DND-41 (cell line): ENCODE data around the gene FXYD7.

Experiments used
- ATAC-seq: fragments of 200-7000 bp; cut with Tn5 transposase; 3 replicates; pipeline ENCODE4 v1.9.1; 2021; ENCODE audit warnings: low read depth; ENCODE audit not compliant: insufficient read depth
- DNase-seq: peaks from one replicate; pipeline ENCODE4 v3.0.0-alpha.2; 2020
- H2AFZ ChIP-seq: 2 replicates; pipeline ENCODE4 v1.6.0; 2012; ENCODE audit warnings: low read depth, low read length
- H3K27ac ChIP-seq: 2 replicates; pipeline ENCODE4 v1.5.1; 2012; ENCODE audit warnings: low read length, inconsistent platforms
- H3K27me3 ChIP-seq: fragments of 200-600 bp; sonication (generic); 2 replicates; pipeline ENCODE4 v1.6.0; 2012; ENCODE audit warnings: low read length, mild to moderate bottlenecking, inconsistent platforms; ENCODE audit not compliant: insufficient read depth, poor library complexity
- H3K36me3 ChIP-seq: 2 replicates; pipeline ENCODE4 v1.5.1; 2012; ENCODE audit warnings: low read length, inconsistent platforms; ENCODE audit not compliant: insufficient read depth
- H3K4me1 ChIP-seq: 2 replicates; pipeline ENCODE4 v1.5.1; 2012; ENCODE audit warnings: mild to moderate bottlenecking, low read length; ENCODE audit not compliant: insufficient read depth
- H3K4me2 ChIP-seq: 2 replicates; pipeline ENCODE4 v1.6.0; 2012; ENCODE audit warnings: mild to moderate bottlenecking, moderate library complexity, low read length, inconsistent platforms; ENCODE audit not compliant: insufficient read depth
- H3K4me3 ChIP-seq, 2 experiments: fragments of 200-600 bp in 1 of 2; shearing (Covaris generic) in 1 of 2; 2 replicates each; pipeline ENCODE4 v1.5.1; 2012 to 2016; ENCODE audit warnings: inconsistent platforms in 2 of 2, low read length in 2 of 2, mild to moderate bottlenecking in 2 of 2, low read depth in 1 of 2, moderate library complexity in 1 of 2
- H3K79me2 ChIP-seq: 2 replicates; pipeline ENCODE4 v1.6.0; 2012; ENCODE audit warnings: low read length, inconsistent platforms; ENCODE audit not compliant: insufficient read depth
- H3K9ac ChIP-seq: 2 replicates; pipeline ENCODE4 v1.6.0; 2012; ENCODE audit warnings: low read depth, mild to moderate bottlenecking, inconsistent platforms, low read length, moderate library complexity
- H3K9me3 ChIP-seq: 2 replicates; pipeline ENCODE4 v1.5.1; 2012; ENCODE audit warnings: low read length, moderate library complexity, mild to moderate bottlenecking, inconsistent platforms; ENCODE audit not compliant: insufficient read depth, severe bottlenecking
- H4K20me1 ChIP-seq: 2 replicates; pipeline ENCODE4 v1.6.0; 2012; ENCODE audit warnings: low read length; ENCODE audit not compliant: insufficient read depth
- EZH2 ChIP-seq: IDR thresholded peaks from 3 replicates; pipeline ENCODE4 v1.6.1; 2012; ENCODE audit warnings: borderline replicate concordance, low read depth, mild to moderate bottlenecking, moderate library complexity, low read length, inconsistent platforms; ENCODE audit not compliant: severe bottlenecking
- TF ChIP-seq, protein P1 (sequence below): IDR thresholded peaks from 2 replicates; pipeline ENCODE4 v1.5.1; 2012; ENCODE audit warnings: borderline replicate concordance, low read length, moderate library complexity, mild to moderate bottlenecking; ENCODE audit not compliant: poor library complexity, severe bottlenecking; ENCODE audit errors: extremely low read depth

FXYD7 gene

DNA sequence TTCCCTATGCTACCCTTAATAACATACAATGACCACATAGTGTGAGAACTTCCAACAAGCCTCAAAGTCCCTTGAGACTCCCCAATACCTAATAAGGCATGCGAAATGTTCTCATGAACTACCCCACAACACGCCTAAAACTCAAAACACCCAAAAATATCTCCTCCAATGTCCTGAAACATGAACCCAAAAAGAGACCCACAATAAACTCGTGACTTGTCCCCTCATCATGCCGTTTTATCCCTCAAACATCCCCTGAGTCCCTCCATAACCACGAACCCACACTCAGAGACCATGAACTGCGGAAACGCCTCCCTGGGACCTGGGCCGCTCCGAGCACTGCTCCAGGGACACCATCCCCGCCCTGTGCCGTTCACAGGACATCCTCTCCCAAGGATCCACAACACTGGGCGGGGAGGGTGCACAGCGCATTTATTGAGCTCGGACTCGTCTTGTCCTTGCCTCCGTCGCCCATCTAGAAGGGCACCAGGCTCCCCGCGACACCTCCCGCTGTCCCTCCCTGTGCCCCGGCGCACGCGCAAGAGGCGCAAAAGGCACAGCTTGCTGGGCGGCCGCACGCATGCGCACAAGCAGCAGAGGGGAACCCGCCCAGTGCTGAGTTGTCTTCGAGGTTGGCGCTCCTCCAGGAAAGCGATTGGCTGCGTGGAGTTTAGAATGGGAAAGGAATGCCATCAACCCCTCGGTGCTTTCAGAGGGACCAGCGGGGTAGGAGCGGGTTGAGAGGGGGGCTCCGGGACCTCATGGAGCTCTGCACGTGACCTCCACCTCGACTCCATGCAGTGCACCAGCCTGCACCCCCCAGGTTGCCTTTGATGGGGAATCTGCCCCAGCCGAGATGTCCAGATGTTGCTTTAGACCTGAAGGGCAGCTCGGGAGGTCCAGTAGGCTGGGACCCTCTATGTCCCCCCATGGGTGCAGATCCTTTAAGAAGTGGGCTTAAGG is 18.7 kb upstream of the FXYD7 start:
- Histone ChIP-seq H3K9ac (no peak overlapping the region), H3K79me2 (no peaks in the 10 kb centered on the region), H4K20me1 (no peaks in the 10 kb centered on the region), H3K9me3 (no peaks in the 10 kb centered on the region), H3K4me3 (no peak overlapping the region), H3K4me1 (no peaks in the 10 kb centered on the region), H3K27me3 (no peaks in the 10 kb centered on the region), H3K27ac (no peak overlapping the region), H3K36me3 (no peaks in the 10 kb centered on the region), H3K4me2 (no peak overlapping the region), H2AFZ (no peak overlapping the region)
- no peak for ATAC-seq
- no peak for TF ChIP-seq EZH2
- TF ChIP-seq, protein P1, sequence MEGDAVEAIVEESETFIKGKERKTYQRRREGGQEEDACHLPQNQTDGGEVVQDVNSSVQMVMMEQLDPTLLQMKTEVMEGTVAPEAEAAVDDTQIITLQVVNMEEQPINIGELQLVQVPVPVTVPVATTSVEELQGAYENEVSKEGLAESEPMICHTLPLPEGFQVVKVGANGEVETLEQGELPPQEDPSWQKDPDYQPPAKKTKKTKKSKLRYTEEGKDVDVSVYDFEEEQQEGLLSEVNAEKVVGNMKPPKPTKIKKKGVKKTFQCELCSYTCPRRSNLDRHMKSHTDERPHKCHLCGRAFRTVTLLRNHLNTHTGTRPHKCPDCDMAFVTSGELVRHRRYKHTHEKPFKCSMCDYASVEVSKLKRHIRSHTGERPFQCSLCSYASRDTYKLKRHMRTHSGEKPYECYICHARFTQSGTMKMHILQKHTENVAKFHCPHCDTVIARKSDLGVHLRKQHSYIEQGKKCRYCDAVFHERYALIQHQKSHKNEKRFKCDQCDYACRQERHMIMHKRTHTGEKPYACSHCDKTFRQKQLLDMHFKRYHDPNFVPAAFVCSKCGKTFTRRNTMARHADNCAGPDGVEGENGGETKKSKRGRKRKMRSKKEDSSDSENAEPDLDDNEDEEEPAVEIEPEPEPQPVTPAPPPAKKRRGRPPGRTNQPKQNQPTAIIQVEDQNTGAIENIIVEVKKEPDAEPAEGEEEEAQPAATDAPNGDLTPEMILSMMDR: no peak
- no peak for DNase-seq

- Histone ChIP-seq H4K20me1 (no peaks in the 10 kb centered on the region), H3K4me3 (no peak overlapping the region), H3K36me3 (no peaks in the 10 kb centered on the region), H3K4me2 (no peak overlapping the region), H3K79me2 (no peaks in the 10 kb centered on the region), H2AFZ (no peak overlapping the region), H3K9ac (no peak overlapping the region), H3K27me3 (no peaks in the 10 kb centered on the region), H3K9me3 (no peaks in the 10 kb centered on the region), H3K27ac (no peak overlapping the region), H3K4me1 (no peaks in the 10 kb centered on the region)
- TF ChIP-seq, protein P1: no peak
- no peak for TF ChIP-seq EZH2
- ATAC-seq (no peak), DNase-seq (no peak)
These were observed 17.8 kb upstream of the FXYD7 start for GRCh38 chr19:35125270-35125717.

DNA sequence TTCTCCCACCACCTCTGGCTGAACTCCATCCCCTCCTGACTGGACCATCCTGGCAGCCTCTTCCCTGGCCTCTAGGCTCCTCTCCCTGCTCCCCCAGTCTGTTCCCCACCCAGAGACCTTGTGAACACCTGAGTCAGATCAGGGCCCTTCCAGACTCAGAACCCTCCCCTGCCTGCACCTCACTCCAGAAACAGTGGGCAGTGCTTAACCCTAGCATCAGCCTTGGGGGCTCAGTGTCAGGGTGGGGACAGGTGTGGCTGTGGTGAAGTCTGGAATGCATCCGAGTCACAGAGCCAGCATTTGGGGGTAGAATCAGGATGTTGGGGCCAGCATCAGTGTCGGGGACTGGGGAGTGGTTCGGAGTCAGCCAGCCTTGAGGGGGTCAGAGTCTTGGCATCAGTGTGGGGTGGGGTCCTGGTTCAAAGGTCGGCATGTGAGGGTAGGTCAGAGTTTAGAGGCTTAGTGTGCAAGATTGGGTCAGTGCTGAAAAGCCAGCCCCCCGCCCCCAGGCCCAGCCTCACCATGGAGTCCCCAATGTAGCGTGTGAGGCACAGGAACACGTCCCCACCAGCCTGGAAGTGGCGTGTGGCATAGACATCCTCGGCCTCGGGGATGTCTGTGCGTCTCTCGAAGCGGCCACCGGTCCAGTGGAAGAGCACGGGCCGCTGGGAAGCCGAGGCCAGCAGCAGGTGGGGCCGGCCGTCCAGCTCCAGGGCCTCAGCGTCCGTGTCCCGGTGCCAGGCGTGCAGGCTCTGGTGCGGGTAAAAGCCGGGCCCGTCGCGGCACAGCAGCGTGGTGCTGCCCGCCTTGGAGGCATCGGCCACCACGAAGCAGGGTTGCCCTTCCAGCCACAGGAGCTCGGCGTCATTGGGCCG is 17.1 kb upstream of the FXYD7 start:
- ATAC-seq: no peak
- no peak for DNase-seq
- Histone ChIP-seq H2AFZ (no peak overlapping the region), H3K4me2 (no peak overlapping the region), H3K79me2 (no peaks in the 10 kb centered on the region), H3K4me3 (no peak overlapping the region), H3K9ac (no peak overlapping the region), H3K4me1 (no peaks in the 10 kb centered on the region), H3K9me3 (no peaks in the 10 kb centered on the region), H3K36me3 (no peaks in the 10 kb centered on the region), H3K27me3 (no peaks in the 10 kb centered on the region), H4K20me1 (no peaks in the 10 kb centered on the region), H3K27ac (no peak overlapping the region)
- TF ChIP-seq EZH2: no peak

GRCh38 chr19:35126624-35126959 is 16.5 kb upstream of the FXYD7 start:
- DNase-seq (no peak), ATAC-seq (no peak)
- no peaks in the 10 kb centered on the region for H3K36me3 ChIP-seq
- no peak overlapping the region for H3K9ac ChIP-seq
- no peak overlapping the region for H3K4me2 ChIP-seq
- H4K20me1 ChIP-seq: no peaks in the 10 kb centered on the region
- no peaks in the 10 kb centered on the region for H3K79me2 ChIP-seq
- H3K4me3 ChIP-seq: no peak overlapping the region
- H3K9me3 ChIP-seq: no peaks in the 10 kb centered on the region
- no peaks in the 10 kb centered on the region for H3K4me1 ChIP-seq
- no peak for TF ChIP-seq EZH2
- TF ChIP-seq, protein P1: no peak
- no peak overlapping the region for H2AFZ ChIP-seq
- H3K27me3 ChIP-seq: no peaks in the 10 kb centered on the region
- no peak overlapping the region for H3K27ac ChIP-seq
